Left renal pelvis (tissue), 4 donors: Measurements from ENCODE around the gene ALDH7A1. TPM values are rescaled to one million over a fixed set of nuclear protein-coding genes. Genes with fewer than 3 reads are reported as not detected.
"Not testable (repeated sequence)": the region's sequence is repeated elsewhere in the genome, so short reads cannot be mapped to it uniquely, and the experiment has no call there.

Source experiments
- DNase-seq, 4 donors: peaks; one replicate each; pipeline ENCODE4 v3.0.0-alpha.2; 2013; ENCODE audit warnings: low read depth in 4 of 4, low spot score in 3 of 4
- polyA plus RNA-seq, 4 donors: library from polyadenylated mRNA; unstranded; fragments of 120-200 nt; gene quantifications; one replicate each; pipeline ENCODE4 v1.2.1, GENCODE V29; 2013; ENCODE audit not compliant: insufficient read length in 4 of 4

The ALDH7A1 gene
- polyA plus RNA-seq, 4 donors, result 86.5 to 165 (median 145) TPM

- DNase-seq, result no peak
Measured at GRCh38 chr5:126536874-126537273, 58.1 kb downstream of the ALDH7A1 start.

- no peak for DNase-seq
Measured at GRCh38 chr5:126535856-126536545, 59.0 kb downstream of the ALDH7A1 start.

- DNase-seq, result no peak
Measured at GRCh38 chr5:126534553-126534952, 60.5 kb downstream of the ALDH7A1 start.

GRCh38 chr5:126531543-126532120 lies 63.4 kb downstream of the ALDH7A1 start:
- peak in 1 of 4 donors; percentile 35 for DNase-seq

- no peak for DNase-seq
Measured at GRCh38 chr5:126527892-126528291, 67.1 kb downstream of the ALDH7A1 start.

- no peak for DNase-seq
Measured at GRCh38 chr5:126527158-126527557, 67.9 kb downstream of the ALDH7A1 start.

- DNase-seq, result no peak
Measured at GRCh38 chr5:126526493-126526892, 68.5 kb downstream of the ALDH7A1 start.

- DNase-seq, result no peak
Measured at GRCh38 chr5:126525630-126526245, 69.3 kb downstream of the ALDH7A1 start.

GRCh38 chr5:126523818-126524510 lies 71.1 kb downstream of the ALDH7A1 start:
- DNase-seq, result no peak

GRCh38 chr5:126521130-126521529 lies 73.9 kb downstream of the ALDH7A1 start:
- no peak for DNase-seq

GRCh38 chr5:126520593-126520953 lies 74.4 kb downstream of the ALDH7A1 start:
- DNase-seq, result no peak

- DNase-seq, result peak in 1 of 4 donors; percentile 38
Measured at GRCh38 chr5:126519637-126520592, 75.1 kb downstream of the ALDH7A1 start.

- not testable (repeated sequence) for DNase-seq
Measured at GRCh38 chr5:126519223-126519622, 75.8 kb downstream of the ALDH7A1 start.

- DNase-seq, result no peak
Measured at GRCh38 chr5:126516852-126517251, 78.2 kb downstream of the ALDH7A1 start.

GRCh38 chr5:126516133-126516532 lies 78.9 kb downstream of the ALDH7A1 start:
- no peak for DNase-seq

GRCh38 chr5:126515337-126515736 lies 79.7 kb downstream of the ALDH7A1 start:
- DNase-seq, result no peak

GRCh38 chr5:126514558-126515141 lies 80.4 kb downstream of the ALDH7A1 start:
- no peak for DNase-seq

GRCh38 chr5:126514131-126514557 lies 80.9 kb downstream of the ALDH7A1 start:
- DNase-seq, result no peak

- no peak for DNase-seq
Measured at GRCh38 chr5:126513703-126514102, 81.3 kb downstream of the ALDH7A1 start.

GRCh38 chr5:126513302-126513701 lies 81.7 kb downstream of the ALDH7A1 start:
- no peak for DNase-seq
